Activated naive CD4-positive, alpha-beta T cell treated with anti-CD3 and anti-CD28 coated beads, Interleukin-2, amount 10 ng/mL, durations not matched to agents 7 days and 5 days (primary cell): Measurements from ENCODE around the gene FAM227B.

Source experiments
- CTCF ChIA-PET: fragments of 350-600 bp; sonication (Branson Sonifier 250); formaldehyde crosslinking; loops from one replicate; lab custom pipeline; 2021; ENCODE audit warnings: antibody characterized with exemption; lab: Charles Lee
- DNase-seq: peaks from one replicate; pipeline ENCODE4 v3.0.0-alpha.2; 2020
- H3K27ac Mint-ChIP-seq: one replicate; pipeline ENCODE4 v1.8.0; 2021; ENCODE audit warnings: mild to moderate bottlenecking, moderate library complexity, mixed read lengths
- H3K27me3 Mint-ChIP-seq: one replicate; pipeline ENCODE4 v1.8.0; 2021; ENCODE audit warnings: mild to moderate bottlenecking, mixed read lengths
- H3K36me3 Mint-ChIP-seq: one replicate; pipeline ENCODE4 v1.8.0; 2021; ENCODE audit warnings: mixed read lengths
- H3K4me1 Mint-ChIP-seq: one replicate; pipeline ENCODE4 v1.8.0; 2021; ENCODE audit warnings: mixed read lengths
- H3K4me3 Mint-ChIP-seq: one replicate; pipeline ENCODE4 v1.8.0; 2021; ENCODE audit warnings: mild to moderate bottlenecking, moderate library complexity, mixed read lengths
- H3K9me3 Mint-ChIP-seq: one replicate; pipeline ENCODE4 v1.8.0; 2021; ENCODE audit warnings: mixed read lengths

Gene FAM227B

DNA sequence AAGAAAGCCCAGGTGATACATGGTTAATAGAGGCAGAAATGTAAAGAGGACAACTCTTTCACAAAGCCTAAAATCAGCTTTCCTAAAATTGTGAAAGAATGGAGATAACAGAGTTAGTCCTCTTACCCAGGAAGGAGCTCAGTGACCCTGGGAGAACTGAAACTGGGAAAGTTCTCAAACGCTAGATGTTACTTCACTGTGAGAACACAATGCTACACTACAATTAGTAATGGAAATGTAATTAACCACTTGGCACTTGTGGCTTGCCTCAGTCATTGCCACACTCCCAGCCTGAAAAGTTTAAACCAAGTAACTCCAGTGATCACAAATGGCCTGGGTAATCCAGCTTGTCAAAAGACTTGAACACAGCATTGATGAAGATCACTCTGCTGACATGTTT lies 300.3 kb downstream of the FAM227B start:
- Mint-ChIP-seq H3K36me3 (peaks cover 24% of the 10 kb centered on the region), H3K27ac (no peak overlapping the region), H3K9me3 (no peaks in the 10 kb centered on the region), H3K27me3 (no peaks in the 10 kb centered on the region), H3K4me1 (peaks cover 5% of the 10 kb centered on the region), H3K4me3 (no peak overlapping the region)
- CTCF ChIA-PET, result interaction anchor here (0.6 kb wide), 1 partner anchor 10 kb away, joined by 3 read pairs; no protein-coding TSS in a partner anchor
- DNase-seq, result no peak

DNA sequence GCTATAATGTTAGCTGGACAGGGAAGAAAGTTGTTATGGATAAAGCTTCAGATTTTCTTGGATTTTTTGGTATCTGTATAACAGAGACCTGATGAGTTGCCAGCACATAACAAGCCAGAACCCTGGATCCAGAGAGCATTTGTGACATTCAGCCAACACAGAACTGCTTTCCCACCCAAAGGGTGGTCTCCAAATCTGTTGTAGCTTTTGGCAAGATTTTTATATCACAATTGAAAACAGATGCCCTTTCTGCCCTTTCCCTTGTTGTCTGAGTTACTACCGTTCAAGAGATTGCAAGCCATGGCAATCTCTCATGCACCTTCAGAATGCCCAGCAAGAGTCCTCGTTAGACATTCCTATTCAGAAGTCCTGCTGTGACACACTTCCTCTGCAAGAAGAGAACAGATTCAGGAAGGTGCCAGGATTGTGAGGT lies 305.2 kb downstream of the FAM227B start:
- no peaks in the 10 kb centered on the region for H3K27me3 Mint-ChIP-seq
- no peak for DNase-seq
- no peak overlapping the region for H3K4me3 Mint-ChIP-seq
- H3K27ac Mint-ChIP-seq, result no peak overlapping the region
- H3K36me3 Mint-ChIP-seq, result peaks cover 17% of the 10 kb centered on the region
- CTCF ChIA-PET, result no interaction called here
- H3K9me3 Mint-ChIP-seq, result no peaks in the 10 kb centered on the region
- no peaks in the 10 kb centered on the region for H3K4me1 Mint-ChIP-seq

DNA sequence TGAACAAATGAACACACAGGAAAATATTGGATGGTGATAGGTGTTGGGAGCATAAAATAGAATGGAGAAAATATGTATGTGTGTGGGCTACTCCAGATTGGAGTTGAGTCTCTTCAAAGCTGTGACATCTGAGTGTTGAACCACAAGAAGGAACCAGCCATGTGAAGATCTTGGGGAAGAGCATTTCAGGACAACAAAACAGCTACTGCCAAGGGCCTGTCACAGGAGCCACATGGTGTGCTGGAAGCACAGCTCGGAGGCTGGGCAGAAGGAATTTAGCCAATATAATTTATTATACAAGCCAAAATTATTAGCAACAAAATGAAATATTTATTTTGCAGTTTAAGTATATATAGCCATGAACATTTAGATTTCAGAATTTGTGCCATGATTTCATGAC lies 305.9 kb downstream of the FAM227B start:
- CTCF ChIA-PET, result no interaction called here

DNA sequence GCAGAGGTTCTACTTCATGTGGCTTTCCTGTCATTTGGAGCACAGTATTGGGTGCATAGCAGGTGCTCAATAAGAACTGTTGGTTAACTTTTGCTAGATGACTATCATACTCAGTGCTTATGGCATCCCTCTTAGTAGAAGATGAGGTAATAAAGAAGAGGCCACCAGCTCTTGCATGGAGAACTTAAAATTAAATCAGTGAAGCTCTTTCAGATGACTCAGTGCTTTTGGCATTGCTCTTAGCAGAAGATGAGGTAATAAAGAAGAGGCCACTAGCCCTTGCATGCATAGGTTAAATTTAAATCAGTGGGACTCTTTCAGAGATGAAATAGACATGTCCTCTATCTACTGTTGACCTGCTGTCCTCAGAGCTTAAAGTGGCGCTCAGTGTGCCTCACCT lies 307.0 kb downstream of the FAM227B start:
- H3K4me1 Mint-ChIP-seq, result no peaks in the 10 kb centered on the region
- H3K9me3 Mint-ChIP-seq, result no peaks in the 10 kb centered on the region
- H3K27ac Mint-ChIP-seq, result no peak overlapping the region
- DNase-seq, result no peak
- CTCF ChIA-PET, result interaction anchor here (0.9 kb wide), 1 partner anchor 14 kb away, joined by 3 read pairs; no protein-coding TSS in a partner anchor
- H3K4me3 Mint-ChIP-seq, result no peak overlapping the region
- no peaks in the 10 kb centered on the region for H3K27me3 Mint-ChIP-seq
- H3K36me3 Mint-ChIP-seq, result peaks cover 21% of the 10 kb centered on the region

More for the DNA sequence above, 305.9 kb downstream of the FAM227B start:
- Mint-ChIP-seq H3K9me3 (no peaks in the 10 kb centered on the region), H3K27ac (no peak overlapping the region), H3K4me1 (no peaks in the 10 kb centered on the region), H3K4me3 (no peak overlapping the region), H3K36me3 (peaks cover 17% of the 10 kb centered on the region), H3K27me3 (no peaks in the 10 kb centered on the region)
- no peak for DNase-seq

DNA sequence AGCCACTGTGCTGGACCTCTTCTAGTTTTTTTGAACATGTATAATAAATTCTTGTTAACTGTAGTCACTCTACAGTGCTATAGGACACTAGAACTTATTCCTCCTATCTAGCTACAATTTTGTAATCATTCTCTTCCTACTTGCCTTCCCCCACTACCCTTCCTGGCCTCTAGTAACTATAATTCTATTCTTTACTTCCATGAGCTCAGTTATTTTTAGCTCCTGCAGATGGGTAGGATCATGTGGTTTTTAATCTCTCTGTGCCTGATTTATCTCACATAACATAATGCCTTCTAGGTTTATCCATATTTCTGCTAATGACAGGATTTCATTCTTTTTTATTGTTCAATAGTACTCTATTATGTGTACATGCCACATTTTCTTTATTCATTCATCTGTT lies 310.7 kb downstream of the FAM227B start:
- Mint-ChIP-seq H3K27me3 (no peaks in the 10 kb centered on the region), H3K36me3 (peaks cover 33% of the 10 kb centered on the region), H3K9me3 (no peaks in the 10 kb centered on the region), H3K4me3 (no peak overlapping the region), H3K4me1 (no peaks in the 10 kb centered on the region), H3K27ac (no peak overlapping the region)
- CTCF ChIA-PET, result no interaction called here
- no peak for DNase-seq

DNA sequence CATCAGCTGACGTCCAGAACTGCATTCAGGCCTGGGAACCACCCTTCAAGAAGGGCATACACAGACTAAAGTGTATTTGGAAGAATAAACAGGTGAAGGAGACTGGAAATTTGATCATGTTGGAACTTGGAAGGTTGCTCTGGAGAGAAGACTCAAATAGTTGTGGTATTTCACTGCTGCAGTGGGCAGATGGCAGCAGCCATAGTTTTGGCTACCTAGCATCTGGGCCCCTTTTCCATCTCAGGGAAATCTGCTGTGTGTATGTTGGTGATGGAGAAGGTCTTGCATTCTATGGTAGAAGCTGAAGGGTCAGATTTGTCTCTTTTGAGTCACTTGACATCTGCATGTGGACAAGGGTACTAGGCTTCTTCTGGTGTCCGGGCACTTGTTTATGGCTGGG lies 311.9 kb downstream of the FAM227B start:
- Mint-ChIP-seq H3K36me3 (peaks cover 42% of the 10 kb centered on the region), H3K9me3 (no peaks in the 10 kb centered on the region), H3K4me3 (no peak overlapping the region), H3K27ac (no peak overlapping the region), H3K27me3 (no peaks in the 10 kb centered on the region), H3K4me1 (no peaks in the 10 kb centered on the region)
- CTCF ChIA-PET, result no interaction called here
- DNase-seq, result no peak

DNA sequence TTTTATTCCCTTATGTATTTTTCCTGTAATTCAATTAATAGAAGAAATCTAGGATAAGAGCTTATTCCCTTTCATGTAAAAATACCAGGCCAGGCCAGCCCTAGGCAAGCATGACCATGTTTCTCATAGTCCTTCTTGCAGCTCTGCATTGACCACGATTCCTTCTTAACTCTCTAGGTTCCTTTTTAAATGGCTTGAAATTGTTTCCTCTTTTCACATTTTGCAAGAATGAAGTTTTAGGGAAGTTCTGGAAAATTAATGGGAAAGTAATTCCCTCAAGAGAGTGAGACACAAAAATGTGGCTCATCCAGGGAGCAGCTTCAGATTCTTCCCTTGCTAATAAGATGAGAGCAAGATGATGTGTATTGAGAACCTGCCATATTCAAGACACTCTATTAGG lies 314.1 kb downstream of the FAM227B start:
- Mint-ChIP-seq H3K36me3 (peaks cover 46% of the 10 kb centered on the region), H3K27ac (no peak overlapping the region), H3K4me1 (no peaks in the 10 kb centered on the region), H3K9me3 (no peaks in the 10 kb centered on the region), H3K27me3 (no peaks in the 10 kb centered on the region), H3K4me3 (no peak overlapping the region)
- CTCF ChIA-PET, result no interaction called here
- no peak for DNase-seq

DNA sequence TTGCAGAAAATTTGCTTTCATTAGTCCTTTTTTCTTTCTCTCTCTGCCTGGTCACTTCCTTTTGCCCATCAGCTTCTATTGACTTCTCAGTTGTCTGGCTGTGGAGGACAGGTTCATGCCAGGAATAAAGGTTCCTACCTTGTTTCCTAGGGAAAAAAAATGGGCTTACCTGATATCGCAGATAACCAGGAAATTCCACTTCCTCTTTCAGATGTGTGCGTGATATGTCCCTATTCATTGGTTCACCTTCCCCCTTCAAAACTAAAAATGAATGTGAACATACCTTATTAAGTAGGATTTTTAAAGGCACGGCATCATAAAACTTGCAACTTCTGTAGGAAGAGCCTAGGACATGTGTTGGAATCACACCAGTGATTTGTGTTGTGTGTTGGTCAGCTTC lies 317.6 kb downstream of the FAM227B start:
- Mint-ChIP-seq H3K9me3 (no peaks in the 10 kb centered on the region), H3K27me3 (no peaks in the 10 kb centered on the region)

DNA sequence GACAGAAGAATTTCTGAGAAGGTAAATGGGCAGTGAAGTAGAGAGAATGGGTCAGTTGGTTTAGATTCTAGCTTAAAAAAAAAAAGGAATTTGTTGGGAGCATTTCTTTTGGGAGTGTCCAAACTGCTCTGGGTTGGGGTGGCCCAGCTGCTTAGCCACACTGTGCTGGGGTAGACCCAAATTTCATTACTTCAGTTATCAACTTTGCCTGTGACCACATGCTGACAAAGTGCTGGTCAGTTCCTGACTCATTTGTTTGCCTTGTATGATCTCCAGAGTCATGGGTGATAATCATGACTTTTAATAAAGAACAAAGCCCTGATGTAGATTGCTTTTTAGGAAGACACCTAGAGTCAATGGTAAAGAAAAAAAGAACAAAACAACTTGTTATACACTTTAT lies 319.1 kb downstream of the FAM227B start:
- Mint-ChIP-seq H3K27me3 (no peaks in the 10 kb centered on the region), H3K36me3 (peaks cover 36% of the 10 kb centered on the region), H3K4me1 (no peaks in the 10 kb centered on the region), H3K4me3 (no peak overlapping the region), H3K27ac (no peak overlapping the region), H3K9me3 (no peaks in the 10 kb centered on the region)
- CTCF ChIA-PET, result no interaction called here
- no peak for DNase-seq

More for the DNA sequence above, 317.6 kb downstream of the FAM227B start:
- no peak overlapping the region for H3K4me3 Mint-ChIP-seq
- H3K27ac Mint-ChIP-seq, result no peak overlapping the region
- DNase-seq, result no peak
- H3K36me3 Mint-ChIP-seq, result peaks cover 38% of the 10 kb centered on the region
- CTCF ChIA-PET, result interaction anchor here (1.0 kb wide), 1 partner anchor 11 kb away, joined by 3 read pairs; no protein-coding TSS in a partner anchor
- no peaks in the 10 kb centered on the region for H3K4me1 Mint-ChIP-seq

DNA sequence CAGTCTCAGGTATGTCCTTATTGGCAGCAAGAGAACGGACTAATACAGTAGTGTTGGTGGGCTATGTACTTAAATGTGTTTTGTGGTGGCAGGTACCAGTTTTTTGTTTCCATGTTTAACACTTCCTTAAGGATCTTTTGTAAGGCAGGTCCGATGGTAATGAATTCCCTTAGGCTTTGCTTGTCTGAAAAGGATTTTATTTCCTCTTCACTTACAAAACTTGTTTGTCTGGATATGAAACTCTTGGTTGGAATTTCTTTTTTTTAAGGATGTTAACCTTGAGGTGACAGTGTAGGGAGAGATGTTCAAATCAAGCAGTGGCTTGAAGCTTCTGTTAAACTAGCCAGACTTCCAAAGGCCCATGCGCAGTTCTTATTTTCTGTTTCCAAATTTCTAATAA lies 319.8 kb downstream of the FAM227B start:
- Mint-ChIP-seq H3K4me3 (no peak overlapping the region), H3K36me3 (peaks cover 38% of the 10 kb centered on the region), H3K27me3 (no peaks in the 10 kb centered on the region), H3K4me1 (no peaks in the 10 kb centered on the region), H3K9me3 (no peaks in the 10 kb centered on the region), H3K27ac (no peak overlapping the region)
- CTCF ChIA-PET, result no interaction called here
- no peak for DNase-seq

DNA sequence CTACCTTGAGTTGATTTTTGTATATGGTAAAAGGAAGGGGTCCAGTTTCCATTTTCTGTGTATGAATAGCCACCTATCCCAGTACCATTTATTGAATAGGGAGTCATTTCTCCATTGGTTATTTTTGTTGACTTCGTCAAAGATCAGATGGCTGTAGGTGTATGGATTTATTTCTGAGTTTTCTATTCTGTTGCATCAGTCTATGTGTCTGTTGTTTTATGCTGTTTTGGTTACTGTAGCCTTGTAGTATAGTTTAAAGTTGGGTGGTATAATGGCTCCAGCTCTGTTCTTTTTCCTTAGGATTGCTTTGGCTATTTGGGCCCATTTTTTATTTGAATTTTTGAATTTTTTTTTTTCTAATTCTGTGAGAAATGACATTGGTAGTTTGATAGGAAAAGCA lies 323.0 kb downstream of the FAM227B start:
- no peaks in the 10 kb centered on the region for H3K9me3 Mint-ChIP-seq
- no peak for DNase-seq
- H3K36me3 Mint-ChIP-seq, result peaks cover 37% of the 10 kb centered on the region
- H3K4me3 Mint-ChIP-seq, result no peak overlapping the region
- no peaks in the 10 kb centered on the region for H3K4me1 Mint-ChIP-seq
- CTCF ChIA-PET, result no interaction called here
- H3K27ac Mint-ChIP-seq, result no peak overlapping the region
- no peaks in the 10 kb centered on the region for H3K27me3 Mint-ChIP-seq

DNA sequence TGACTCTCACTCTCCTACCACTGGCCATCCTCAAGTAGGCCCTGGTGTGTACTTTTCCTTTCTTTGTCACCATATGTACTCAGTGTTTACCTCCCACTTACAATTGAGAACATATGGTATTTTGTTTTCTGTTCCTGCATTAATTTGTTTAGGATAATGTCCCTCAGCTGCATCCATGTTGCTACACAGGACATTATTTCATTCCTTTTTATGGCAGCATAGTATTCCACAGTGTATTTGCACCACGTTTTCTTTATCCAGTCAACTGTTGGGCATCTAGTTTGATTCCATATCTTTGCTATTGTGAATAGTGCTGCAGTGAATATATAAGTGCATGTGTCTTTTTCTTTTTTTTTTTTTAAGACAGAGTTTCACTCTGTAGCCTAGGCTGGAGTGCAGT lies 324.4 kb downstream of the FAM227B start:
- Mint-ChIP-seq H3K36me3 (peaks cover 43% of the 10 kb centered on the region), H3K27ac (no peak overlapping the region), H3K27me3 (no peaks in the 10 kb centered on the region), H3K4me1 (no peaks in the 10 kb centered on the region), H3K9me3 (no peaks in the 10 kb centered on the region), H3K4me3 (no peak overlapping the region)
- DNase-seq, result no peak
- CTCF ChIA-PET, result interaction anchor here (0.6 kb wide), 1 partner anchor 474 kb away, joined by 5 read pairs; no protein-coding TSS in a partner anchor

DNA sequence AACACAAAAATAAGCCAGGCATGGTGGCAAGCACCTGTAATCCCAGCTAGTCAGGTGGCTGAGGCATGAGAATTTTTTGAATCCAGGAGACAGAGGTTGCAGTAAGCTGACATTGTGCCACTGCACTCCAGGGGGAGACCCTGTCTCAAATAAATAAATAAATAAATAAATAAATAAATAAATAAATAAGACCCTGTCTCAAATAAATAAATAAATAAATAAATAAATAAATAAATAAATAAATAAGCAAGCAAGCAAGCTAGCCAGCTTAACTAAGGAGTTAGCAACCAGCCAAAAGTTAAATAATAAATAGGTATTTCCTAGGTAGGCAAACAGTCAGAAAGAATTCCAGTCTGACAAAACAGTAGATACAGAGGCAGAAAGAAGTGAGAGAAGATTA lies 326.7 kb downstream of the FAM227B start:
- CTCF ChIA-PET, result interaction anchor here (0.6 kb wide), 1 partner anchor 80 kb away, joined by 4 read pairs; no protein-coding TSS in a partner anchor
- Mint-ChIP-seq H3K9me3 (no peaks in the 10 kb centered on the region), H3K4me1 (no peaks in the 10 kb centered on the region), H3K27ac (no peak overlapping the region), H3K36me3 (peaks cover 38% of the 10 kb centered on the region), H3K27me3 (no peaks in the 10 kb centered on the region), H3K4me3 (no peak overlapping the region)
- DNase-seq, result no peak

DNA sequence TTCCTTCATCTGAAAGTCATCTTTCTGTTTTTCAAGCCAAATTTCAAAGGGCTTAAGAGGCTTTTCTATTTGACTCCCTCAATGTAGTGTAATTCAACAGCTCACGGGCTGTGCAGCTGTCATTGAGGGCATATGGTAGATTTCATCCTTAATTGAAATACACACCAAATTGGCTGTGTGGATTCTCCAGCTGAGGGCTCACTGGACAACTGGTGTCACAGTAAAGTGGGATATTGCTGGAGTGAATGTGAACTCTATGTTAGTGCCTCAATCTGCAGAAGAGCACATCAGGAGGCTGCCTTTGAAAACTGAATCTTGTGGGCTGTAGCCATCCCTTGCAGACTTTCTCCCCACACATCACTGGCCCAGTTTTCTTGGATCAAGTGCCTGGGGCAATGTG lies 330.4 kb downstream of the FAM227B start:
- Mint-ChIP-seq H3K4me1 (peaks cover 7% of the 10 kb centered on the region), H3K9me3 (no peaks in the 10 kb centered on the region), H3K36me3 (peaks cover 56% of the 10 kb centered on the region), H3K4me3 (no peak overlapping the region), H3K27ac (peak overlapping the region; percentile 9), H3K27me3 (no peaks in the 10 kb centered on the region)
- no peak for DNase-seq
- CTCF ChIA-PET, result no interaction called here

DNA sequence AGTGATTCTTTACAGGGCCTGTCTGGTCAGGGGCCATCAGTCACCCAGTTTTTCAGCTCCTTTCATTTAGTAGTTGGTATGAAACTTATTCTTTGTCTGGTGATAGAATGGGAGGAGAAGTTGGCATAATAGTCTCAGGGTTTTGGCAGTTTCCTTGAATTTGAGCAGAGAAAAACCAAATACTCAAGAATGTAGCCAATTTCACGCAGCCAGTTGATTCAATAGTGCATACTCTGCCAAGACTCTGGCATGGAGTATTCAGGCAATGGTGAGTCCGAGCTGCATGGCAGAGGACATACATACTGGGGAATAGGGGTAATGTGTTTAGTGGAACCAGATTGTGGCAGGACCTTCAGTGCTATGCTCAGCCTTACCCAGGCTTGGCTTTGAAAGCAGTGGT lies 332.2 kb downstream of the FAM227B start:
- no peak for DNase-seq
- CTCF ChIA-PET, result no interaction called here
- Mint-ChIP-seq H3K27me3 (no peaks in the 10 kb centered on the region), H3K4me3 (no peak overlapping the region), H3K27ac (no peak overlapping the region), H3K9me3 (no peaks in the 10 kb centered on the region), H3K4me1 (peaks cover 7% of the 10 kb centered on the region), H3K36me3 (peaks cover 62% of the 10 kb centered on the region)

DNA sequence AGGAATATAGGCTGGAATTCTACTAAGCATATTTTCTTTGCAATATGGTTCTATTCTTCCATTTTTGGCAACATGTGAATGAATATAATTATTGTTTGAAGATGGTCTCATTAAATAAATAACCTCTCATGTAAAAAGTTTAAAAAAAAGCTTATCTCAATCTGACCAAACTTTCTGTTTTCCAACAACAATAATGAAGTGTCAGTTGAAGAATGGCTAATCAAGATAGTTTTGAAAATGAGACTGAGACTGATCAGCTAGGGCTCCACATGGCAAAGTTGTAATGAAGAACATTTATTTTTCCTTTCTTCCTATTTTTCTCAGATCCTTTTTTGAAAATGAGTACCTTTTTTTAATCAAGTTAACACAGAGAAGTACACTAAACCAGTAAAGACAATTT lies 333.1 kb downstream of the FAM227B start:
- CTCF ChIA-PET, result no interaction called here
- Mint-ChIP-seq H3K27ac (no peak overlapping the region), H3K36me3 (peaks cover 62% of the 10 kb centered on the region), H3K4me3 (no peak overlapping the region), H3K9me3 (no peaks in the 10 kb centered on the region), H3K27me3 (no peaks in the 10 kb centered on the region), H3K4me1 (peaks cover 7% of the 10 kb centered on the region)
- DNase-seq, result no peak
